IPS-20b (cell line): ENCODE results near the gene VPS4A.

Source experiments
- H3K27ac ChIP-seq: one replicate; pipeline ENCODE4 v1.5.1; 2013; ENCODE audit warnings: low read length
- H3K27me3 ChIP-seq: 2 replicates; pipeline ENCODE4 v1.6.1; 2013; ENCODE audit warnings: mild to moderate bottlenecking, low read length, inconsistent platforms; ENCODE audit not compliant: insufficient read depth
- H3K36me3 ChIP-seq: 2 replicates; pipeline ENCODE4 v1.6.1; 2013; ENCODE audit warnings: low read depth, mild to moderate bottlenecking, inconsistent platforms, low read length, moderate library complexity; ENCODE audit not compliant: insufficient read depth
- H3K4me1 ChIP-seq: 2 replicates; pipeline ENCODE4 v1.6.1; 2013; ENCODE audit warnings: mild to moderate bottlenecking, control low read depth, inconsistent platforms, low read length, moderate library complexity; ENCODE audit not compliant: insufficient read depth
- H3K4me3 ChIP-seq: 2 replicates; pipeline ENCODE4 v1.5.1; 2013; ENCODE audit warnings: mild to moderate bottlenecking, low read length, inconsistent platforms
- H3K9ac ChIP-seq: 2 replicates; pipeline ENCODE4 v1.6.1; 2013; ENCODE audit warnings: low read depth, mild to moderate bottlenecking, inconsistent platforms, low read length, moderate library complexity
- H3K9me3 ChIP-seq: 2 replicates; pipeline ENCODE4 v1.6.1; 2013; ENCODE audit warnings: mild to moderate bottlenecking, low read depth, low read length, inconsistent platforms; ENCODE audit not compliant: insufficient read depth

Gene VPS4A

GRCh38 chr16:69330286-69331109 is 19.3 kb downstream of the VPS4A start, which contains the start of gene PDF:
PDF (minus strand) TSS chr16:69330588; CDS start chr16:69330570, 18 bp downstream.
- Histone ChIP-seq H3K27ac (peak within 1 kb of the TSS; percentile 87), H3K27me3 (no peaks in the 10 kb centered on the region), H3K9me3 (no peaks in the 10 kb centered on the region), H3K4me1 (peaks cover 6% of the 10 kb centered on the region; the same call in 1 of the 2 replicates), H3K4me3 (peak within 1 kb of the TSS; percentile 75), H3K9ac (peak within 1 kb of the TSS; percentile 90), H3K36me3 (peaks cover 73% of the 10 kb centered on the region)

- H3K27me3 ChIP-seq: no peaks in the 10 kb centered on the region
- peaks cover 51% of the 10 kb centered on the region for H3K36me3 ChIP-seq
- H3K4me3 ChIP-seq: no peak overlapping the region
- H3K9ac ChIP-seq: no peak overlapping the region
- H3K27ac ChIP-seq: no peak overlapping the region
- no peaks in the 10 kb centered on the region for H3K9me3 ChIP-seq
- H3K4me1 ChIP-seq: no peaks in the 10 kb centered on the region
Measured at GRCh38 chr16:69334696-69335095, 23.5 kb downstream of the VPS4A start.

GRCh38 chr16:69338557-69339288 is 27.6 kb downstream of the VPS4A start:
- Histone ChIP-seq H3K27ac (peak overlapping the region; percentile 89), H3K9me3 (no peaks in the 10 kb centered on the region), H3K4me1 (peaks cover 6% of the 10 kb centered on the region; the same call in 1 of the 2 replicates), H3K36me3 (peaks cover 62% of the 10 kb centered on the region), H3K4me3 (peak overlapping the region; percentile 83), H3K9ac (peak overlapping the region; percentile 88), H3K27me3 (no peaks in the 10 kb centered on the region)

- peaks cover 6% of the 10 kb centered on the region; the same call in 1 of the 2 replicates for H3K4me1 ChIP-seq
- peak within 1 kb of the TSS; percentile 89 for H3K27ac ChIP-seq
- peak within 1 kb of the TSS; percentile 83 for H3K4me3 ChIP-seq
- H3K36me3 ChIP-seq: peaks cover 62% of the 10 kb centered on the region
- H3K9ac ChIP-seq: peak within 1 kb of the TSS; percentile 88
- no peaks in the 10 kb centered on the region for H3K9me3 ChIP-seq
- no peaks in the 10 kb centered on the region for H3K27me3 ChIP-seq
Measured at GRCh38 chr16:69339289-69340094, 28.3 kb downstream of the VPS4A start, which contains the start of the genes COG8 and NIP7. COG8 (minus strand) TSS chr16:69339564; CDS start chr16:69339552, 12 bp downstream. NIP7 (plus strand) TSS chr16:69339772; CDS start chr16:69339830, 58 bp downstream.

GRCh38 chr16:69340095-69340644 is 29.0 kb downstream of the VPS4A start:
- Histone ChIP-seq H3K9me3 (no peaks in the 10 kb centered on the region), H3K9ac (peak overlapping the region; percentile 88), H3K36me3 (peaks cover 55% of the 10 kb centered on the region), H3K27ac (peak overlapping the region; percentile 43), H3K4me3 (peak overlapping the region; percentile 83), H3K27me3 (no peaks in the 10 kb centered on the region), H3K4me1 (peaks cover 6% of the 10 kb centered on the region; the same call in 1 of the 2 replicates)

- Histone ChIP-seq H3K27ac (no peak overlapping the region), H3K4me3 (no peak overlapping the region), H3K27me3 (no peaks in the 10 kb centered on the region), H3K9me3 (no peaks in the 10 kb centered on the region), H3K9ac (no peak overlapping the region), H3K36me3 (peaks cover 40% of the 10 kb centered on the region), H3K4me1 (peaks cover 6% of the 10 kb centered on the region; the same call in 1 of the 2 replicates)
Measured at GRCh38 chr16:69344171-69344570, 33.0 kb downstream of the VPS4A start.

GRCh38 chr16:69345923-69346322 is 34.8 kb downstream of the VPS4A start:
- no peak overlapping the region for H3K4me3 ChIP-seq
- peaks cover 36% of the 10 kb centered on the region for H3K36me3 ChIP-seq
- no peaks in the 10 kb centered on the region for H3K9me3 ChIP-seq
- no peak overlapping the region for H3K27ac ChIP-seq
- no peaks in the 10 kb centered on the region for H3K27me3 ChIP-seq
- no peak overlapping the region for H3K9ac ChIP-seq
- peaks cover 2% of the 10 kb centered on the region; the same call in 1 of the 2 replicates for H3K4me1 ChIP-seq

- peaks cover 28% of the 10 kb centered on the region for H3K36me3 ChIP-seq
Measured at GRCh38 chr16:69346683-69347082, 35.5 kb downstream of the VPS4A start.

GRCh38 chr16:69348222-69348621 is 37.1 kb downstream of the VPS4A start:
- Histone ChIP-seq H3K27ac (no peak overlapping the region), H3K9ac (no peak overlapping the region), H3K27me3 (no peaks in the 10 kb centered on the region), H3K4me1 (no peaks in the 10 kb centered on the region), H3K36me3 (peaks cover 13% of the 10 kb centered on the region), H3K4me3 (no peak overlapping the region), H3K9me3 (no peaks in the 10 kb centered on the region)

More at GRCh38 chr16:69346683-69347082, 35.5 kb downstream of the VPS4A start:
- no peaks in the 10 kb centered on the region for H3K4me1 ChIP-seq
- H3K27me3 ChIP-seq: no peaks in the 10 kb centered on the region
- no peak overlapping the region for H3K4me3 ChIP-seq
- no peak overlapping the region for H3K9ac ChIP-seq
- no peak overlapping the region for H3K27ac ChIP-seq
- no peaks in the 10 kb centered on the region for H3K9me3 ChIP-seq

- H3K9me3 ChIP-seq: no peaks in the 10 kb centered on the region
- H3K27me3 ChIP-seq: no peaks in the 10 kb centered on the region
- no peak overlapping the region for H3K9ac ChIP-seq
- H3K36me3 ChIP-seq: peaks cover under 1% of the 10 kb centered on the region; the same call in 1 of the 2 replicates
- no peak overlapping the region for H3K4me3 ChIP-seq
- H3K27ac ChIP-seq: no peak overlapping the region
- H3K4me1 ChIP-seq: no peaks in the 10 kb centered on the region
Measured at GRCh38 chr16:69349536-69349935, 38.4 kb downstream of the VPS4A start.
